ENCODE data around the gene CLDND2.

CLDND2 gene

DNA sequence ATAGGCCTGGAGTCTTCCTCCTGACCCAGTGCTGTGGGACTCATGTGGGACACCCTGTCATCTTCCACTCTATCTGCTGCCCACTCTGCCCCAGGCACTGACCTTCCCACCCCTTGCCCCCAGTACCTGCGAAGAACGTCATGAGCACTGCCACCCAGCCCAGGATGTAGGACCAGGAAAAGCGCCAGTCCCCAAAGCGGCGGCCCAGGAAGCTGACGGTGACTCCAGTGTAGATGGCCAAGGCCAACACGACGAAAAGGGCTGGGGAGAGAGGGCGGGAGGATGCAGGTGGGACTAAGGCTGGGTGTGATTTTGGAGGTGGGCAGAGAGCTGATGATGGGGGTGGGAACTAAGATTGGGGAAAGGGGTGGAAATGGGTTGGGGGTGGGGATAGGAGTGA, 11.6 kb upstream of the CLDND2 start:
- no peak for DNase-seq

GRCh38 chr19:51377422-51377821, 8.6 kb upstream of the CLDND2 start:
- DNase-seq: no peak

DNA sequence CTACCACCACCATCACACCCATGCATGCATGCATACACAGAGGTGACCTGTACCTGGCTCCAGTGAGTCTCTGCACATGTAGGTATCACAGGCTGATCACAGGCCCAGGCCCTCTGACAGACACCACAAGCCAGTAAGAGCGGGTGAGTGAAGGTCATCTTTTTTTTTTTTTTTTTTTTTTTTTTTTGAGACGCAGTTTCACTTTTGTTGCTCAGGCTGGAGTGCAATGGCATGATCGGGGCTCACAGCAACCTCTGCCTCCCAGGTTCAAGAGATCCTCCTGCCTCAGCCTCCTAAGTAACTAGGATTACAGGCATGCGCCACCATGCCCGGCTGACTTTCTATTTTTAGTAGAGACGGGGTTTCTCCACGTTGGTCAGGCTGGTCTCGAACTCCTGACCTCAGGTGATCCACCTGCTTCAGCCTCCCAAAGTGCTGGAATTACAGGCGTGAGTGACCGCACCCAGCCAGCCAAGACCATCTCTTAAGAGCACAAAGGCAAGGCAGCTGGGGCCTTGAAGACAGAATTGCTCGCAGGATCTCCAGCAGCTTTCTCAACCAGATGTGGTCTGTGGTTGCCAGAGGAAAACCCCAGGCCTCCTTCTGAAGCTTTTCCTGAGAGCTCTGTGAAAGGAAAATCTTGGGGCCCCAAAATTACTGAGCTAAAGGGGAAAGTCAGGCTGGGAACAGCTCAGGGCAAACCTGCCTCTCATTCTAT, 6.9 kb upstream of the CLDND2 start:
- no peak for DNase-seq

DNA sequence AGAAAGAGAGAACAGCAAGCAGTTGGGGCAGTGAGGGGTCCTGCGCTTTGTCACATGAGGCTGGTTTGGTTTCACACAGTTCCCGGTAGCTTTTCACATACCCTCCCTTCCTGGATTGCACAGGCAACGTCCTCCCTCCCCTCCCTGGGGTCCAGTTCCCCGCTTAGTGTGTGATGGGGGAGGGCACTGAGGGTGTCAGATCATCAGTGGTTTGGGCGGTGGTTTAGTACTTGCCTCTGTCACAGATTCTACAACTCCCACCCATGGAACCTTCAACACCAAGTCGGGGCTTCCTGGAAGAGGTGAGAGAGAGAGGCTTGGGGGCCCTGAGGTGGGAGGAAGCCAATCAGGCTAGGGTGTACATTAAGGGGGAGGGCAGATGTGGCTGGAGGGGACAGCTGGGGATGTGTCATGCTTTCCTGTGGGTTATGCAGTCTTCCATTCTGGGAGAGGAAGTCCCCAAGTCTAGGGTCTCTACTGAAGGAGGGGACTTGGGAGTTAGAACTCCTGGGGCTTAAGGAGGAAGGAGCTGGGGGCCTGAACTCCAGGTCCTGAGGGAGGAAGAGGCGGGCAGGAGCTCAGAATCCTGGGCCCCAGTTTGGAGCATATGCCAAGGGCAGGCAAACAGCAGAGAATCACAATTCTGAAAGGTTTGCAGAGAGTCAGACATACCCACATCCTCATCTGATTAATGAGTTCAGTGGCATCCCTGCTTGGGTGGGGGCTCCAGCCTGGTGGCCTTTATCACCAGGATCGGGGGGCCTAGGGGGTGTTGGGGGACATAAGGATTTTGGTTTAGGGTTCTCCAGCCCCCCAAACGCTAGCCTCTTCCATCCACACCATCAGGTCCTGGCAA, 4.1 kb upstream of the CLDND2 start, which contains the start of gene NKG7:
TSS of gene NKG7 (minus strand) at position 6 of the 856 bp plus-strand sequence. CDS start 119 bp downstream, outside the sequence.
- no peak for DNase-seq

GRCh38 chr19:51372021-51372648, 3.3 kb upstream of the CLDND2 start:
- DNase-seq: no peak

DNA sequence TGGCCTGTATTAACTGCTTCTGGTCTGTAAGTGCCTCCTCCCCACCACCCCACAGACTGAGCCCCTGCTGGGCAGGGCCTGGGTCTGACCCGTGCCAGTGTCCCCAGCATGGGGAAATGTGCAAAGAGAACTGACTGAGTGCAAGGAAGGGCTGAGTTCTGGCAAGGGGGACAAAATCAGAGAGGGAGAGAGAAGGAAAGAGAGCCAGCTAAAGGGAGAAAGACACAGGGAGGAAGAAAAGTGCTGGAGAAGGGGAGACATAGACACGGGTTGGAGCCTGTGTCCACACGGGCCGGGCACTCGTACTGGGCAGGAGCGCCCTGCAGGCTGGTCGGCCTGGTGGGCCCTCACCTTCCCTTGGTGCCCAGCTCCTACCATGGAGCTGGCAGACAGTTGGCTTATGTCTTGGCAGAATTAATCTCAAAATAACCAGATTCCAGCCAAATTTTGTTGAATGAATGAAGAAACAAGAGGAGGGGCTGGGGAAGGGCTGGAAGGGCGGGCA, 2.4 kb upstream of the CLDND2 start:
- DNase-seq: no peak

- no peak for DNase-seq
Measured at GRCh38 chr19:51370230-51370629, 1.4 kb upstream of the CLDND2 start.

DNA sequence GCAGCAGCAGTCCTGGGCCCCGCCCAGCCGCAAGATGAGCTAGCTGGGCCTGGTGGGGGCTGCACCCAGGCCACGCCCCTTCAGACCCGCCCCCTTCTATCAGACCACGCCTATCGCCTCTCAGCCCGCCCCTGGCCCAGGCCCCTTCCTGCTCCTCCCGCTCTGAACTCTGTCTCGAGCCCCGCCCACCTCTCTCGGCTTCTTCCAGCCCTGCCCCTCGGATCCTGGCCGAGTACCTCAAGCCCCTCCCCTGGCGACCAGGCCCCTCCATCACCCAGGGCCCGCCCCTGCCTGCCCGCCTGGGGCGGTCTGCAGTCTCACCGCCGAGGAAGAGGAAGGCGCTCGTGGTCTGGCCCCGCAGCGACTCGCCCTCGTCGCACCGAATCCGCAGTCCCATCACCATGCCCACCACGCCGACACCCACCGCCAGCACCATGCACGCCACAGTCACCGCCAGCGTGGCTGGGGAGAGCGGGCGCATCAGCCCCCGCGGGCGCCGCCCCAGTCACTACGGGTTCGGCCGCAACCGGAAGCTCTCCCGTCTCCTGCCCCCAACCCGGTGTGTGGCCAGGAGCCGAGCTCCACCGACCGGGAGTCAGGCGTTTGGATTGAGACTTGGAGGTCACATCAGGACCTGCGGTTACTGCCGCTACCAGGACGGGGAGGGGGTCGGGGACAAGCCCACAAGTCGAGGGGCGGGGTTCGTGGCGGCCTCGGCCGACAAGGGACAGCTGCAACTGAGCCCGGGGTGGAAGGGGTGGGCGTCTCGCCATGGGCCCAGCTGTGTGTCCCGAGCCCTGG, 1.0 kb downstream of the CLDND2 start:
- peak; percentile 77 for DNase-seq

DNA sequence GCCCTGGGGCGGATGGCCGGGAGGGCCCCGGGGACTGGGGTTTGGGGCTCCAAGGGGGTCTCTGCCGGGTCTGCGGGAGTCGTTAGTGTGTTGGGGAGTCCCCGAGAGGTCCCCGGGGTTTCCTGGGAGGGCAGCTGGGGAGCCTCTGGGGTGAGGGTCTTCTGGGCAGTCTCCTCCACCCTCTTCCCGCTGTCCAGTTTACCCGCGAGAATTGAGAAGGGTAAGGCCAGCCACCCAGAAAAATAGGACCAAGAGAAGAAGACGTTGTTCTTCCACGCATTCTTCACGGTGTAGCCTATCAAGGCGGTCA, 1.6 kb downstream of the CLDND2 start:
- no peak for DNase-seq

- peak; percentile 71 for DNase-seq
Measured at GRCh38 chr19:51366389-51367254, 2.2 kb downstream of the CLDND2 start.

GRCh38 chr19:51365965-51366388, 2.8 kb downstream of the CLDND2 start, which contains the start of gene ETFB:
Gene ETFB (minus strand): TSS chr19:51366388. CDS start chr19:51366326, 62 bp downstream.
- no peak for DNase-seq

DNA sequence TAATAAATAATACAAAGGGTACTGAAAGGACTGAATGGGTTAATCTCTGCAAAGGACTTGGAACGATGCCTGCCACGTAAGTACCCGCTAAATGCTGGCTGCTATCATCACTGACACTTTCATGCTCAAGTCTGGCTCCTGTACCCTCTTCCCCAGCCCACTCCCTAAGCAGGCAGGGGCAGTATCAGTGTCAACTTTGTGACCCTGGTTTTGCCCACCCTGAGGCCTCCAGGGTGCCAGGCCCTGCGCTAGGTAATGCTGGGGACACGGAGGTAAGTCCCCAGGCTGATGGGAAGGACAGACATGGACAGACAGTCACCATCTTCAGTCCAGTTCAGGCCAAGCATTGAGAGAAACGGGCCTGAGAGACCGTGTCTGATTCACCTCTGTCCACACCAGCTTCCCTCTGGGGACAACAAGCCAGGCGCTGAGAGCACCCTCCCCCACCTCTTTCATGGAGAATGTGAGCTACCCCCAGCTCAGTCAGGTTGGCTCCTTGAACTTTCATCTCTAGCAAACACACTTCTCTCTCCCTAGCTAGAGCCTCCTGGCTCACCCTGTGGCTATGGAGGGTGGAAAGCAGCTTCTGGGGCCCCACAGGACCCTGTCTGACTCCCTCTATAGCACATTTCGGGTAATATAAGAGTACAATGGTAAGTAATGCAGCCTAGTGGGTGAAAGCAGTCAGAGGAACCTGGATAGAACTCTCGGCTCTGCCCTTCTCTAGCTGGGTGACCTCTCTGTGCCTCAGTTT, 3.4 kb downstream of the CLDND2 start:
- DNase-seq: no peak

DNA sequence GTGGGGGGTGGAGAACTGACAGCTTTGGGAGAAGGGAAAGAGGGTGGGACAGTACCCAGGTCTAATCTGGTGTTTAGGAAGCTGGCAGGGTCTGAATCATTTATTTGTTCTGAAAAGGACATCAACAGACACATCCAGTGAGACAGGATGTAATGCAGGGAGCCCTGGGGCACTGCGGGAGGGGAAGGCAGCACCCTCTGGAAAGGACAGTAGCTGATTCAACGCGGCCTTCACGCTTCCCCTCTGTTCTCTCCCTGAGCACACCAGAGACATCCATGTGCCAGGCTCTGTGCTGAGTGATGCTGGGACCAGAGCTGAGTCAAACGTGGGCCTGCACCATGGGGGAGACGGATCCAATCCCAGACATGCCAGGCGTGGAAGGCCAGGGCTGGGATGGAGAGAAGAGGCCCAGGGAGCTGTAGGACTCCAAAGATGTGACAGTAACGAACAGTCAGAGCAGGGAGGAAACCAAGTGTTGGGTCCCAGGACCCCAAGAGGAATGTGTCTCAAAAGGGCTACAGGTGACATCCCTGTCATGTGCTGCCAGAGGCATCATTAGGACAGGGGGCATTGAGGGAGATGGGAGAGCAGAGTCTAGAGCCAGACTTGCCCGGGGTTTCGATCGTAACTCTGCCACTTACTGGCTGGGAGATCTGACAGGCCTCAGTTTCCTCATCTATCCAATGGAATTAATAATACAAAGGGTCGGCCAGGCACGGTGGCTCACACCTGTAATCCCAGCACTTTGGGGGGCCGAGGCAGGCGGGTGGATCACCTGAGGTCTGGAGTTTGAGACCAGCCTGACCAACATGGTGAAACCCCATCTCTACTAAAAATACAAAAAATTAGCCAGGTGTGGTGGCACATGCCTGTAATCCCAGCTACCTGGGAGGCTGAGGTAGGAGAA, 4.3 kb downstream of the CLDND2 start:
- DNase-seq: no peak

DNA sequence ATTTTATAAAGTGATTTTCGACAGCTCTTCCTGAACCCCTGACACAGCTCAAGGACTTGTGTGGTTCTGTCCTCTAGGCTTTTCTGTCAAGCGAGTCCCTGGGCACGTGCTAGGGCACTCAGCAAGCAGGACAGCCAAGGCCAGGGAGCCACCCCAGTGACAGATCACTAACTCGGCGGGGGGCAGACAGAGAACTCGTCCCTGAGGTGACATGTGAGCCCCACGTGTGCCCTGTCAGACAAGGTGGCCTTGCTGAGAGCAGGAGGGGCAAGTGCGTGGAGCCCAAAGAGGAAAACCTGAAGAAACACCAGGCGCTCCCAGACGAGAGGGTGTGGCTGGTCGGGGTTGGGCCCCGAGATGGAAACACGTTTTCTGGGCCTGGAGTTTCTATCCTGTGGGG, 7.6 kb downstream of the CLDND2 start:
- no peak for DNase-seq

- no peak for DNase-seq
Measured at GRCh38 chr19:51359294-51359693, 9.5 kb downstream of the CLDND2 start.

DNA sequence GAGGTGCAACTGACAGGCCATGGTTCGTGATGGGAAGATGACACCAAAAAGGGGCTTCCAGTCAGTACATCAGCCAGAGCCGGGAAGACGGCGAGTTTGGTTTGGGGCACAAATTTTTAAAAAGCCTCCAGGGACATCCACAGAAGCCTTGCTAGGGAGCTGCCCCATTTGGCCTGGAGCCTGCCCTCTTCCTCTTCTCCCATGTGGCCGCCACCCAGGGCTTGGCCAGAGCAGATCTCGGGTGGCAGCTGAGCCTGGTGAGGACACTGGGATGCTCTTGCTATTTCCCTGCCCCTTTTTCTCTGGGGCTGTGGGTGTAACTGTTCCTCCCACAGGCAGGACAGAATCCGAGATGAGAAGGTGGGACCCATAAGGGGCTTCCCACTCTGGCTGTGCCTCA, 10.9 kb downstream of the CLDND2 start:
- no peak for DNase-seq

DNA sequence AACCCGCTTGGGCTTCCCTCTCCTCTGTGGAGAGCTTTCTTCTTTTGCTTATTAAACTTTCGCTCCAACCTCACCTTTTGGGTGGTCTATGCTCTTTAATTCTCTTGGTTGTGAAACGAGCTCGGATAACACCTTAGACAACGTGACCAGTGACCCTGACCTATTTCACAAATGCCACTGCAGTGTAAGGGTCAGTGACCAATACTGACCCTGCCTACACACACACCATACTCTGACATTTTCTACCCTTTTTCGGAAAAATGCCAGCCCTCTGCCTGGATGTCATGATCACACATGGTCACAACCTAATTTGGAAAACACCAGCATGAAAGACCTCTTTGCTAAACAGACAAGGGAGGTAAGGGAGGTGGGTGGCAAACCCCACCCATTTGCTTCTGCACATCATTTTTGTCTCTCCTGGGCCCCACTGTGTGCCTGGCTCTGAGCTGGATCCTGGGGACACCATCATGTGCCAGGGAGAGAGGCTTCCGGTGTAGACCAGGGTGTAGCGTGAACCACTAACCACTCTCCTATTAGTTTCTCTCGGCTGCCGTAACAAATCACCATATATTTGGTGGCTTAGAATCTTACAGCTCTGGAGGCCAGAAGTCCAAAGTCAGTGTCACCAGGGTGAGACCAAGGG, 12.5 kb downstream of the CLDND2 start:
- no peak for DNase-seq

GRCh38 chr19:51354742-51355148, 14.1 kb downstream of the CLDND2 start:
- DNase-seq: no peak

GRCh38 chr19:51354103-51354741, 14.6 kb downstream of the CLDND2 start:
- DNase-seq: no peak
